IMR-90 (cell line): Measurements from ENCODE around the gene GNB5.

Experiments used
- BHLHE40 ChIP-seq: fragments of 150-350 bp; IDR thresholded peaks from 2 replicates; pipeline ENCODE4 v1.6.1; 2016; ENCODE audit warnings: mild to moderate bottlenecking, low read depth, low read length
- CHD1 ChIP-seq: IDR thresholded peaks from 2 replicates; pipeline ENCODE4 v1.6.1; 2012; ENCODE audit warnings: low read depth, low read length, improper control_type of control experiment
- CTCF ChIP-seq: conservative IDR thresholded peaks from 2 replicates; pipeline ENCODE4 v1.5.1; 2012; ENCODE audit warnings: mild to moderate bottlenecking, low read depth, low read length, improper control_type of control experiment
- MXI1 ChIP-seq: IDR thresholded peaks from 2 replicates; pipeline ENCODE4 v1.6.1; 2012; ENCODE audit warnings: low read depth, mild to moderate bottlenecking, low read length, moderate library complexity, borderline replicate concordance
- NFE2L2 ChIP-seq: fragments of 150-350 bp; IDR thresholded peaks from 2 replicates; pipeline ENCODE4 v1.6.1; 2016; ENCODE audit warnings: low read depth, mild to moderate bottlenecking, low read length
- POLR2A ChIP-seq: IDR thresholded peaks from 2 replicates; pipeline ENCODE4 v1.6.1; 2012; ENCODE audit warnings: mild to moderate bottlenecking, low read depth, low read length
- RAD21 ChIP-seq: IDR thresholded peaks from 2 replicates; pipeline ENCODE4 v1.6.1; 2012; ENCODE audit warnings: low read length, improper control_type of control experiment
- RFX5 ChIP-seq: IDR thresholded peaks from 2 replicates; pipeline ENCODE4 v1.8.0; 2012; ENCODE audit warnings: low read depth, mild to moderate bottlenecking, low read length, moderate library complexity
- SMC3 ChIP-seq: fragments of 150-350 bp; IDR thresholded peaks from 2 replicates; pipeline ENCODE4 v1.6.1; 2016; ENCODE audit warnings: low read depth, mild to moderate bottlenecking, antibody characterized with exemption, low read length, moderate library complexity
- USF2 ChIP-seq: fragments of 150-350 bp; IDR thresholded peaks from 2 replicates; pipeline ENCODE4 v1.6.1; 2017; ENCODE audit warnings: mild to moderate bottlenecking, antibody characterized with exemption, low read length, low read depth

GRCh38 chr15:52148403-52148802 lies 42.8 kb downstream of the GNB5 start:
- no peak for TF ChIP-seq POLR2A
- TF ChIP-seq CTCF = no peak
- no peak for TF ChIP-seq USF2
- no peak for TF ChIP-seq NFE2L2
- TF ChIP-seq RAD21 = no peak
- no peak for TF ChIP-seq SMC3
- TF ChIP-seq BHLHE40 = no peak
- no peak for TF ChIP-seq RFX5
- no peak for TF ChIP-seq CHD1
- TF ChIP-seq MXI1 = no peak
